Mesendoderm (in vitro differentiated cells): ENCODE data around the gene MXRA7.

Experiments used
- DNase-seq: peaks from one replicate; pipeline ENCODE4 v3.0.0; 2013
- H2AK5ac ChIP-seq: 2 replicates; pipeline ENCODE4 v1.6.1; 2013; ENCODE audit warnings: low read length, inconsistent platforms
- H2BK120ac ChIP-seq: 2 replicates; pipeline ENCODE4 v1.6.1; 2013; ENCODE audit warnings: low read depth, mild to moderate bottlenecking, low read length, moderate library complexity, mixed read lengths
- H2BK15ac ChIP-seq: replicated peaks from 2 replicates; pipeline ENCODE4 v1.6.1; 2013; ENCODE audit warnings: low read depth, mild to moderate bottlenecking, moderate library complexity
- H2BK5ac ChIP-seq: 2 replicates; pipeline ENCODE4 v1.6.1; 2013; ENCODE audit warnings: low read length, inconsistent platforms
- H3K18ac ChIP-seq: 2 replicates; pipeline ENCODE4 v1.6.1; 2013; ENCODE audit warnings: mild to moderate bottlenecking, low read length, mixed read lengths
- H3K23ac ChIP-seq: one replicate; pipeline ENCODE4 v1.6.1; 2013; ENCODE audit warnings: low read length
- H3K27ac ChIP-seq: 2 replicates; pipeline ENCODE4 v1.5.1; 2013; ENCODE audit warnings: low read depth, mild to moderate bottlenecking, inconsistent platforms, low read length, moderate library complexity
- H3K27me3 ChIP-seq: 2 replicates; pipeline ENCODE4 v1.6.1; 2013; ENCODE audit warnings: low read length, control low read depth, mild to moderate bottlenecking, inconsistent platforms; ENCODE audit not compliant: insufficient read depth, poor library complexity
- H3K36me3 ChIP-seq: 2 replicates; pipeline ENCODE4 v1.6.1; 2013; ENCODE audit warnings: low read length, inconsistent platforms; ENCODE audit not compliant: control insufficient read depth, insufficient read depth
- H3K4ac ChIP-seq: one replicate; pipeline ENCODE4 v1.6.1; 2013; ENCODE audit warnings: low read depth, mild to moderate bottlenecking, low read length, moderate library complexity
- H3K4me1 ChIP-seq: 2 replicates; pipeline ENCODE4 v1.6.1; 2013; ENCODE audit warnings: low read depth, low read length, inconsistent platforms; ENCODE audit not compliant: control insufficient read depth
- H3K4me2 ChIP-seq: 2 replicates; pipeline ENCODE4 v1.6.1; 2013; ENCODE audit warnings: low read length
- H3K4me3 ChIP-seq: 2 replicates; pipeline ENCODE4 v1.5.1; 2013; ENCODE audit warnings: mild to moderate bottlenecking, low read length
- H3K56ac ChIP-seq: one replicate; pipeline ENCODE4 v1.6.1; 2013; ENCODE audit warnings: low read length
- H3K79me1 ChIP-seq: 2 replicates; pipeline ENCODE4 v1.6.1; 2013; ENCODE audit warnings: low read length, inconsistent platforms
- H3K79me2 ChIP-seq: 2 replicates; pipeline ENCODE4 v1.6.1; 2013; ENCODE audit warnings: mild to moderate bottlenecking, low read length; ENCODE audit not compliant: control insufficient read depth, insufficient read depth
- H3K9ac ChIP-seq: 2 replicates; pipeline ENCODE4 v1.6.1; 2013; ENCODE audit warnings: low read length, inconsistent platforms
- H4K5ac ChIP-seq: one replicate; pipeline ENCODE4 v1.6.1; 2013; ENCODE audit warnings: low read length
- H4K8ac ChIP-seq: one replicate; pipeline ENCODE4 v1.6.1; 2013; ENCODE audit warnings: low read depth, mild to moderate bottlenecking, control low read depth, low read length, moderate library complexity
- WGBS: extraction: QIAGEN DNeasy Blood & Tissue Kit; methylation state at CpG from one replicate; pipeline ENCODE4 v1.1.7; 2013; ENCODE audit warnings: low lambda C conversion rate, missing lambda C conversion rate; ENCODE audit not compliant: insufficient coverage; ENCODE audit errors: extremely low coverage; 5-methylcytosine and 5-hydroxymethylcytosine counted together

Gene MXRA7

DNA sequence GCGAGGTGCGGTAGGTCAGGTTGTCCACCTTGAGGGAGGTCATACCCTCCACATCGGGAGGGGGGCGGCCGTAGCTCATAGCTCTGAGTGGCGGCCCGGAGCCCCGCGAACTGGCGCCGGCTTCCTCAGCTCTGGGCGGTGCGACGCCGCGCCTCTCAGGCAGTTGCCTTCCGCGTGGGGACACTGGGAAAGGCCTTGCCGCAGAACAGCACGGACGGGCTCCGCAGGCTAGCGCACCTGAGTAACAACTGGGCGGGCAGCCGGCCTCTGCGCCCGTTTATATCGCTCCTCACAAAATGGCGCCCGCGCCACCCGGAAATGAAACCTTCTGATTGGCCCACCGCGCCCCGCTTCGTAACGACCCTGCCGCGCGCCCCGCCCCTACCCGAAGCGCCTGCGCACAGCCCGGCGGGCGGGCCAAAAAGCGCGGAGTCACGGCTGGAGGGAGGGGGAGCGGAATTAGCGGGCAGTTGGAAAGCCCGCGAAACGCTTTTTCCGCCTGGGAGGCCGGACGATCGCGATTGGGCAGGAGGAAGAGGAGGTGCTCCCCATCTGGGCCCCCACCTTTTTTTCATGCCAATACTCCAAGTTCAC is 26.4 kb upstream of the MXRA7 start, which contains the start of gene SRSF2:
Gene SRSF2, minus strand, starts transcription at position 250 of the 594 bp plus-strand sequence. Its CDS starts 171 bp downstream, at position 79.
- WGBS, result no CpG with 5 or more reads among the region's 60 CpGs
- H4K8ac ChIP-seq, result no peak within 1 kb of the TSS
- H2BK120ac ChIP-seq, result peak within 1 kb of the TSS; percentile 83
- H3K79me1 ChIP-seq, result peaks cover 2% of the 10 kb centered on the region
- no peak within 1 kb of the TSS for H2BK15ac ChIP-seq
- H3K27me3 ChIP-seq, result no peaks in the 10 kb centered on the region
- H3K56ac ChIP-seq, result peak within 1 kb of the TSS; percentile 100
- peak within 1 kb of the TSS; percentile 100 for H3K9ac ChIP-seq
- H3K36me3 ChIP-seq, result peaks cover 17% of the 10 kb centered on the region
- H2AK5ac ChIP-seq, result peak within 1 kb of the TSS; percentile 93
- H4K5ac ChIP-seq, result no peak within 1 kb of the TSS
- H3K4me1 ChIP-seq, result peaks cover 4% of the 10 kb centered on the region
- H3K4me2 ChIP-seq, result peak within 1 kb of the TSS; percentile 85
- peak within 1 kb of the TSS; percentile 100 for H3K27ac ChIP-seq
- peak within 1 kb of the TSS; percentile 100 for H3K23ac ChIP-seq
- peaks cover 38% of the 10 kb centered on the region for H3K79me2 ChIP-seq
- H3K18ac ChIP-seq, result peak within 1 kb of the TSS; percentile 97
- peak; percentile 100 for DNase-seq
- H2BK5ac ChIP-seq, result peak within 1 kb of the TSS; percentile 97
- H3K4ac ChIP-seq, result peak within 1 kb of the TSS; percentile 74
- peak within 1 kb of the TSS; percentile 84 for H3K4me3 ChIP-seq

DNA sequence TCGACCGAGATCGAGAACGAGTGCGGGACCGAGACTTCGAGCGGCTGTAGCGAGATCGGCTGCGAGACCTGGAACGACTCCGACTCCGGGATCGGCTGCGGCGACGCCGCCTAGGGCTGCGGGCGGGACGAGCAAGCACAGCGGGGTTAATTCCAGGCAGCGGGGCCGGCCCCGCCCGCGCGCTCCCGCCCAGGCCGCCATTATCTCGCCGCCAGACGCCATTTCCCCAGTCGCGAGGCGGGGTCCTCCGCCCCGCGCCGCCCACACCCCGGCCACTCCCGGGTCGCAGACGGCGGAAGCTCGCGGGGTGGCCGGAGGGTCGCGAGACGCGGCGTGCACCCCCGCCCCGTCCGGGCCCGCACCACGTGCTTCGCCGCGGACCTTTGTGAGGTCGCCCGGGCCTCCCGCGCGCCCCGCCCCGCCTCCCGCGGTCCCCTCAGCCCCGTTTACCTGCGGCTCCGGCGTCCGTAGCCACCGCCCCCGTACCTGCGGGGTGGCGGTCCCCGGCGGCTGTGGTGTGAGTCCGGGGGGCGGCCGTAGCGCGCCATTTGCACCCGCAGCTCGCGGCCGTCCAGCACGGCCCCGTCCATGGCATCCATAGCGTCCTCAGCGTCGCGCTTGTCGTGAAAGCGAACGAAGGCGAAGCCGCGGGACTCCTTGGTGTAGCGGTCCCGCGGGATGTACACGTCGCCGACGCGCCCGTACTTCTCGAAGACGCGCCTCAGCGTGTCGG is 25.8 kb upstream of the MXRA7 start:
- Histone ChIP-seq H2BK5ac (peak overlapping the region; percentile 97), H3K23ac (peak overlapping the region; percentile 100), H4K5ac (no peak overlapping the region), H2BK120ac (peak overlapping the region; percentile 62), H3K79me2 (peaks cover 38% of the 10 kb centered on the region), H3K9ac (peak overlapping the region; percentile 100), H2BK15ac (no peak overlapping the region), H3K27ac (peak overlapping the region; percentile 82), H3K79me1 (peaks cover 2% of the 10 kb centered on the region), H2AK5ac (peak overlapping the region; percentile 93), H3K4me3 (peak overlapping the region; percentile 84), H3K18ac (peak overlapping the region; percentile 73), H3K27me3 (no peaks in the 10 kb centered on the region), H3K56ac (peak overlapping the region; percentile 100), H3K36me3 (peaks cover 17% of the 10 kb centered on the region), H3K4me1 (peaks cover 4% of the 10 kb centered on the region), H4K8ac (no peak overlapping the region), H3K4ac (peak overlapping the region; percentile 74), H3K4me2 (no peak overlapping the region)
- no CpG with 5 or more reads among the region's 117 CpGs for WGBS
- DNase-seq, result peak; percentile 73

DNA sequence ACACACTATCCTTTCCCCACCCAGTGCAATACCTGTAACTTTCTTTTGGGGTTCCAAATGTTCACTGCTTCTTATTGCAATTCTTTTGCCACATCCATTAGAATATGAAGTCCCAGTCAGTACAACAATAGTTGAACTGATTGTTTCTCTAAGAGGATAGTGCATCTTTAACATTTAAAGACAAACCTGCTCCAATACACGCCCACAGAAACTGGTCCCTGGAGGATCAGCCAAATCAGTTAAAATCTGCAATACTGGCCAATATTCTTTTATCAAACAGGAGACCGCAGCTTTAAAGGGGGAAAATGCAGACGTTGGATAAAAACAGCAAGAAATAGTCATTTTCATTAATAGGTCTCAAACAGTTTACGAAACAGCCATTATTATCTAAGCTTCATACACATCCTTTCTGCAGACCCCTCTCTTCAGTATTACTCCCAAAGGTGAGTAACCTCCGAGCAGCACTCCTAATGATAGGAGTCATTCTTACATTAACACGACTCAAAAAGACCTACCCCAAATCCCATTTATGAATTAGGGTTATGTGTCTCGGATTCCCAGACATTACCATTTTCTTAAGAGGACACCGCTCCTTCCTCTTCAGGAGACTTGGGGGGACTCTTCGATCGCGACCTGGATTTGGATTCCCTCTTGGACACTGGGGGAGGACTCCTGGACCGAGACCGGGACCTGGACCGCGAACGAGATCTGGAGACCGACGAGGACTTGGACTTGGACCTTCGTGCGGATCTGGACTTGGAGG is 25.0 kb upstream of the MXRA7 start:
- H4K8ac ChIP-seq, result no peak overlapping the region
- H2BK5ac ChIP-seq, result peak overlapping the region; percentile 75
- peak overlapping the region; percentile 73 for H3K18ac ChIP-seq
- H3K36me3 ChIP-seq, result peaks cover 17% of the 10 kb centered on the region
- no peak overlapping the region for H2BK120ac ChIP-seq
- peak overlapping the region; percentile 74 for H3K4ac ChIP-seq
- peak overlapping the region; percentile 84 for H3K4me3 ChIP-seq
- no peak overlapping the region for H2BK15ac ChIP-seq
- peak overlapping the region; percentile 82 for H3K27ac ChIP-seq
- peak overlapping the region; percentile 17 for H2AK5ac ChIP-seq
- DNase-seq, result no peak
- H3K4me1 ChIP-seq, result peaks cover 4% of the 10 kb centered on the region
- H3K23ac ChIP-seq, result peak overlapping the region; percentile 83
- H3K79me1 ChIP-seq, result peaks cover 2% of the 10 kb centered on the region
- peak overlapping the region; percentile 100 for H3K56ac ChIP-seq
- H3K9ac ChIP-seq, result peak overlapping the region; percentile 100
- no CpG with 5 or more reads among the region's 20 CpGs for WGBS
- H3K27me3 ChIP-seq, result no peaks in the 10 kb centered on the region
- no peak overlapping the region for H4K5ac ChIP-seq
- H3K79me2 ChIP-seq, result peaks cover 38% of the 10 kb centered on the region
- H3K4me2 ChIP-seq, result peak overlapping the region; percentile 45

DNA sequence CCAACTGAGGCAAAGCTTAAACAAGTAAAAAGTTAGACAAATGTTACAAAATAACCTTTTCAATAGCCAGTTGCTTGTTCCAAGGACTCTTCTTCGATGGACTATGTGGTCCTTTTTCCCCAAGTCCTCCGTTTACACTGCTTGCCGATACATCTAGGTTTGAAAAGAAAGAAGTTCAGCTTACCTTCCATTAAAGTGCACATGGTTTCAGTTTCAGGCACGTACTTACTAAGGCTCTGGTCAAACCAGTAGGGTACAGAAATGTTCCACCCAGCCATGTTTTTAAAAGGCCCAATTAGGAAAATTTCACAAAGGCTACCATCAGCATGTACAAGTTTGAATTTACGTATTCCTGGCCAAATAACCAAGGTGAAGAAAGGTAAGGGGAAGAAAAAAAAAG is 24.2 kb upstream of the MXRA7 start:
- no peak for DNase-seq
- peaks cover 38% of the 10 kb centered on the region for H3K79me2 ChIP-seq
- H3K4me3 ChIP-seq, result peak overlapping the region; percentile 85
- no peak overlapping the region for H4K8ac ChIP-seq
- peaks cover 4% of the 10 kb centered on the region for H3K4me1 ChIP-seq
- no peaks in the 10 kb centered on the region for H3K27me3 ChIP-seq
- H3K4me2 ChIP-seq, result peak overlapping the region; percentile 98
- H2AK5ac ChIP-seq, result no peak overlapping the region
- H3K4ac ChIP-seq, result no peak overlapping the region
- H4K5ac ChIP-seq, result no peak overlapping the region
- H3K9ac ChIP-seq, result peak overlapping the region; percentile 100
- no peak overlapping the region for H3K23ac ChIP-seq
- no peak overlapping the region for H3K18ac ChIP-seq
- no peak overlapping the region for H2BK5ac ChIP-seq
- H3K36me3 ChIP-seq, result peaks cover 17% of the 10 kb centered on the region
- peak overlapping the region; percentile 78 for H3K56ac ChIP-seq
- no peak overlapping the region for H3K27ac ChIP-seq
- no peaks in the 10 kb centered on the region for H3K79me1 ChIP-seq
- no peak overlapping the region for H2BK120ac ChIP-seq
- H2BK15ac ChIP-seq, result no peak overlapping the region
- WGBS, result no CpG with 5 or more reads among the region's 5 CpGs

DNA sequence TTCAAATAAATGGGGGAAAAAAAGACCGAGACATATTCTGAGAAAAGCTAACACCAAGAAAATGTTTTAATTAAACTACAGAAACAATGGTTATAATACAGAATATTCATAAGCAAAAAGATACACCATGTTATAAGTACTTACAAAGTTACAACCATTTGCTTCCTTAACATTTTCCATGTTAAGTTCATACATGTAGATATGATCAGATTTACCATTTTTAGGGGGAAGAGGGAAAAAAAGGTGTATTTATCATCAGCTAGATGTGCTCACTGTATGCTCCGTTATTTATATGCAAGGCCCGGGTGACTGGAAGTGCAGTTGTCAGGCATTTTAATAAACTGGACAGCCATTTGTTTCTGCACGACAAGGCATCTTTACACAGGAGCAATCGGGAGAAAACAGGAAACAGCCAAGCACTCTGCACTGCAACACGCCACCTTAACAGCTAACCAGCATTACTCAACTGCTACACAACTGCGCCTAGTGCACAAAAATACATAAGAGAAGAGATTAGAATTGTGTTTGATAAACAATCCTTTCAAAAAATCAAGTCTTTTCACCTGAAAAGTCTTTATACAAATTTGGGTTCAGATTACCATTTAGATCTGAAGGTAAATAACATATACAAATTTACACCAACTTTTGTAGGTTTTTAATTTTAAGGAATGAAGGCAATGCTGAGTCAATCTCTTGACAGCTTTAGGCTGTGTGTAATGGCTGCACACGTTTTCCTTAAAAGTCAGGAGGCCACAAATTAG is 23.5 kb upstream of the MXRA7 start:
- DNase-seq, result no peak
- Histone ChIP-seq H3K27ac (no peak overlapping the region), H2BK5ac (no peak overlapping the region), H3K27me3 (no peaks in the 10 kb centered on the region), H3K56ac (peak overlapping the region; percentile 59), H2BK15ac (no peak overlapping the region), H3K23ac (no peak overlapping the region), H3K4ac (no peak overlapping the region), H3K4me3 (no peak overlapping the region), H4K5ac (no peak overlapping the region), H3K9ac (peak overlapping the region; percentile 100), H2AK5ac (no peak overlapping the region), H3K79me2 (peaks cover 38% of the 10 kb centered on the region), H3K79me1 (no peaks in the 10 kb centered on the region), H3K4me2 (peak overlapping the region; percentile 98), H3K4me1 (peaks cover 4% of the 10 kb centered on the region), H3K36me3 (peaks cover 17% of the 10 kb centered on the region), H2BK120ac (no peak overlapping the region), H3K18ac (no peak overlapping the region), H4K8ac (no peak overlapping the region)
- WGBS, result no CpG with 5 or more reads among the region's 8 CpGs
